Endodermal cell (in vitro differentiated cells): Measurements from ENCODE around the gene CDC25B. TPM values are rescaled to one million over a fixed set of nuclear protein-coding genes. Genes with fewer than 3 reads are reported as not detected.

Source experiments
- DNase-seq: peaks from one replicate; pipeline ENCODE4 v3.0.0-alpha.2; 2017
- H3K27ac ChIP-seq: 2 replicates; pipeline ENCODE4 v1.5.1; 2013; ENCODE audit warnings: mild to moderate bottlenecking, low read depth, low read length, moderate library complexity
- H3K27me3 ChIP-seq: 2 replicates; pipeline ENCODE4 v1.6.1; 2013; ENCODE audit warnings: mild to moderate bottlenecking, low read length, moderate library complexity; ENCODE audit not compliant: insufficient read depth, control insufficient read depth, poor library complexity, severe bottlenecking
- H3K36me3 ChIP-seq: 2 replicates; pipeline ENCODE4 v1.7.0; 2013; ENCODE audit warnings: mild to moderate bottlenecking, low read length, moderate library complexity; ENCODE audit not compliant: control insufficient read depth, insufficient read depth
- H3K4me1 ChIP-seq: one replicate; pipeline ENCODE4 v1.7.0; 2013; ENCODE audit warnings: low read length; ENCODE audit not compliant: control insufficient read depth, insufficient read depth
- H3K4me3 ChIP-seq: 2 replicates; pipeline ENCODE4 v1.5.1; 2013; ENCODE audit warnings: mild to moderate bottlenecking, low read length, moderate library complexity
- H3K9ac ChIP-seq: 2 replicates; pipeline ENCODE4 v1.6.1; 2013; ENCODE audit warnings: mild to moderate bottlenecking, low read length, moderate library complexity; ENCODE audit not compliant: poor library complexity, severe bottlenecking; ENCODE audit errors: extremely low read depth
- H3K9me3 ChIP-seq: 2 replicates; pipeline ENCODE4 v1.6.1; 2013; ENCODE audit warnings: mild to moderate bottlenecking, low read length, moderate library complexity; ENCODE audit not compliant: control insufficient read depth
- H3K27ac Mint-ChIP-seq: 2 replicates; pipeline ENCODE4 v1.8.0; 2020; ENCODE audit warnings: mixed read lengths
- H3K27me3 Mint-ChIP-seq: 2 replicates; pipeline ENCODE4 v1.8.0; 2021; ENCODE audit warnings: mild to moderate bottlenecking, mixed read lengths; ENCODE audit not compliant: insufficient read depth
- H3K36me3 Mint-ChIP-seq: 2 replicates; pipeline ENCODE4 v1.8.0; 2020; ENCODE audit warnings: low read depth, mixed read lengths
- H3K4me1 Mint-ChIP-seq: 2 replicates; pipeline ENCODE4 v1.8.0; 2020; ENCODE audit warnings: mixed read lengths
- H3K4me3 Mint-ChIP-seq: 2 replicates; pipeline ENCODE4 v1.8.0; 2020; ENCODE audit warnings: mild to moderate bottlenecking, moderate library complexity, mixed read lengths
- H3K9me3 Mint-ChIP-seq: 2 replicates; pipeline ENCODE4 v1.8.0; 2020; ENCODE audit warnings: mild to moderate bottlenecking, mixed read lengths
- CTCF ChIP-seq: fragments of 200-600 bp; sonication (generic); conservative IDR thresholded peaks from 2 replicates; pipeline ENCODE4 v1.5.0; 2021; ENCODE audit warnings: antibody characterized with exemption, mild to moderate bottlenecking
- WGBS, 2 experiments: methylation state at CpG; one replicate each; pipeline versions ENCODE4 v1.1.5 to v1.1.7; 2013; ENCODE audit warnings: missing lambda C conversion rate in 2 of 2, mixed read lengths in 1 of 2; ENCODE audit not compliant: insufficient coverage in 1 of 2, insufficient read length in 1 of 2; 5-methylcytosine and 5-hydroxymethylcytosine counted together
- total RNA-seq, 2 donors: library from RNA; stranded (reverse); fragmentation: NEBNext Ultra II Directional in 1 of 2; extraction: Animal tissue kit (Norgen Biotek cat#: 25700) in 1 of 2; gene quantifications; 2 replicates in 1 of 2; 3 replicates in 1 of 2; pipeline ENCODE4 v1.2.1, GENCODE V29; 2021

The CDC25B gene
- total RNA-seq, 2 donors from 2014 or later: 25.7 to 33.6 TPM

DNA sequence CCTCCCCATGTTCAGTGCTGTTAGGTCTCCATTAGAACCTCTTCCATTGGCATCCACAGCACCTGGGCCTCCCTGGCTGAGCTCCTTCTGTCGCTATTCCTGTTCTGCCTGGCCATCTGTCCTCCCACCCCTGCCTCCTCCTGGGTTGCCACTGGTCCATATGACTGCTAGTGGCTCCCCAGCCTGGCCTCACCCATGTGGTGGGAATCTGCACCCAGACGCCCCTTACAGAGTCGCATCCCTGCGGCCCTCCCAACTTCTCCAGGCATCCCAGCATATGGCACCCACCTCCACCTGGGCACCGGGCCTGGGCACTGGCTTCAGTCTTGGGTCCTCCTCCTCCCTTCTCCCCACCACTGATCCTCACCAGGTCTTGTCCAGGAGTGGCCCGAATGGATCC, 7.7 kb downstream of the CDC25B start:
- no peaks in the 10 kb centered on the region for H3K27me3 ChIP-seq
- Mint-ChIP-seq H3K27ac (no peak overlapping the region), H3K27me3 (no peaks in the 10 kb centered on the region), H3K36me3 (peaks cover 43% of the 10 kb centered on the region), H3K4me3 (no peak overlapping the region), H3K4me1 (peaks cover 25% of the 10 kb centered on the region), H3K9me3 (peaks cover 1% of the 10 kb centered on the region)
- H3K9ac ChIP-seq: no peak overlapping the region
- TF ChIP-seq CTCF: no peak
- H3K36me3 ChIP-seq: peaks cover 33% of the 10 kb centered on the region
- H3K4me3 ChIP-seq: no peak overlapping the region
- WGBS, 2 experiments: 73 to 80% methylated on average over 3 to 6 of the region's 6 CpGs
- H3K4me1 ChIP-seq: peaks cover 14% of the 10 kb centered on the region
- no peak overlapping the region for H3K27ac ChIP-seq
- DNase-seq: no peak
- no peaks in the 10 kb centered on the region for H3K9me3 ChIP-seq

DNA sequence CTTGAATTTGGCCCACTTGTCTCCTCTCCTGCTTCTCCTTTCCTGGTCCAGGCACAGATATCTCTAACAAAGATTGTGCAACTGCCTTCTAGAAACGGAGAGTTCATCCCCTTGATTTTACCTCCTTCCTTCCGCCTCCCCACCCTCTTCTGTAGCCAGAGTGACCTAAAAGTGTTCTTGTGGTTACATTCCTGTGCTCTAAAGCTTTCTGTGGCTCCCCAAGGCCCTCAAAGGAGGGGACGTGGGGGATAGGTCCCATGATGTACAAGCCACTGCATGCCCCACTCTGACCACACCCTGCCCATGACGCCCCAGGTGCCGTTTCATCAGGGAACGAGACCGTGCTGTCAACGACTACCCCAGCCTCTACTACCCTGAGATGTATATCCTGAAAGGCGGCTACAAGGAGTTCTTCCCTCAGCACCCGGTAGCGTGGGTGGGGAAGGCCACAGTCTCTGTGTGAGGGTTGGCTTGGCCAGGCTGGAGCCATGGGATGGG, 8.2 kb downstream of the CDC25B start:
- TF ChIP-seq CTCF: no peak
- no peak for DNase-seq
- no peak overlapping the region for H3K27ac ChIP-seq
- no peaks in the 10 kb centered on the region for H3K9me3 ChIP-seq
- H3K4me1 ChIP-seq: peaks cover 11% of the 10 kb centered on the region
- H3K27ac Mint-ChIP-seq: no peak overlapping the region
- no peak overlapping the region for H3K4me3 ChIP-seq
- peaks cover 43% of the 10 kb centered on the region for H3K36me3 Mint-ChIP-seq
- H3K9ac ChIP-seq: no peak overlapping the region
- no peaks in the 10 kb centered on the region for H3K27me3 Mint-ChIP-seq
- no peaks in the 10 kb centered on the region for H3K27me3 ChIP-seq
- H3K36me3 ChIP-seq: peaks cover 31% of the 10 kb centered on the region
- peaks cover 25% of the 10 kb centered on the region for H3K4me1 Mint-ChIP-seq
- H3K9me3 Mint-ChIP-seq: peaks cover 1% of the 10 kb centered on the region
- H3K4me3 Mint-ChIP-seq: no peak overlapping the region
- WGBS, 2 experiments: 85 to 90% methylated on average over 8 to 10 of the region's 11 CpGs

- H3K36me3 ChIP-seq: peaks cover 31% of the 10 kb centered on the region
- no peak overlapping the region for H3K4me3 Mint-ChIP-seq
- H3K27me3 ChIP-seq: no peaks in the 10 kb centered on the region
- peaks cover 43% of the 10 kb centered on the region for H3K36me3 Mint-ChIP-seq
- H3K4me3 ChIP-seq: no peak overlapping the region
- H3K9me3 ChIP-seq: no peaks in the 10 kb centered on the region
- WGBS, 2 experiments: 92 to 95% methylated on average over 5 to 11 of the region's 11 CpGs
- DNase-seq: no peak
- peaks cover 8% of the 10 kb centered on the region for H3K4me1 ChIP-seq
- H3K9ac ChIP-seq: no peak overlapping the region
- no peaks in the 10 kb centered on the region for H3K27me3 Mint-ChIP-seq
- H3K9me3 Mint-ChIP-seq: peaks cover 1% of the 10 kb centered on the region
- H3K4me1 Mint-ChIP-seq: peaks cover 21% of the 10 kb centered on the region
- no peak overlapping the region for H3K27ac Mint-ChIP-seq
- no peak for TF ChIP-seq CTCF
- no peak overlapping the region for H3K27ac ChIP-seq
Measured at GRCh38 chr20:3804781-3805180, 8.7 kb downstream of the CDC25B start.
